T47D (cell line): ENCODE measurements around the gene ITPK1.

Experiments
- DNase-seq, 2 experiments: peaks; one replicate each; pipeline versions ENCODE4 v3.0.0 to v3.0.0-alpha.2; 2011 to 2012; ENCODE audit warnings: low read depth in 1 of 2, low spot score in 1 of 2
- JUND ChIP-seq: IDR thresholded peaks from 2 replicates; pipeline ENCODE4 v1.6.1; 2012; ENCODE audit warnings: low read depth
- in situ Hi-C: cut with HindIII; loops from 2 replicates; pipeline ENCODE4 v1.10.0; 2016; ENCODE audit warnings: low sequenced_read_pairs, low pct_unique_long_range_greater_than_20kb

The ITPK1 gene

DNA sequence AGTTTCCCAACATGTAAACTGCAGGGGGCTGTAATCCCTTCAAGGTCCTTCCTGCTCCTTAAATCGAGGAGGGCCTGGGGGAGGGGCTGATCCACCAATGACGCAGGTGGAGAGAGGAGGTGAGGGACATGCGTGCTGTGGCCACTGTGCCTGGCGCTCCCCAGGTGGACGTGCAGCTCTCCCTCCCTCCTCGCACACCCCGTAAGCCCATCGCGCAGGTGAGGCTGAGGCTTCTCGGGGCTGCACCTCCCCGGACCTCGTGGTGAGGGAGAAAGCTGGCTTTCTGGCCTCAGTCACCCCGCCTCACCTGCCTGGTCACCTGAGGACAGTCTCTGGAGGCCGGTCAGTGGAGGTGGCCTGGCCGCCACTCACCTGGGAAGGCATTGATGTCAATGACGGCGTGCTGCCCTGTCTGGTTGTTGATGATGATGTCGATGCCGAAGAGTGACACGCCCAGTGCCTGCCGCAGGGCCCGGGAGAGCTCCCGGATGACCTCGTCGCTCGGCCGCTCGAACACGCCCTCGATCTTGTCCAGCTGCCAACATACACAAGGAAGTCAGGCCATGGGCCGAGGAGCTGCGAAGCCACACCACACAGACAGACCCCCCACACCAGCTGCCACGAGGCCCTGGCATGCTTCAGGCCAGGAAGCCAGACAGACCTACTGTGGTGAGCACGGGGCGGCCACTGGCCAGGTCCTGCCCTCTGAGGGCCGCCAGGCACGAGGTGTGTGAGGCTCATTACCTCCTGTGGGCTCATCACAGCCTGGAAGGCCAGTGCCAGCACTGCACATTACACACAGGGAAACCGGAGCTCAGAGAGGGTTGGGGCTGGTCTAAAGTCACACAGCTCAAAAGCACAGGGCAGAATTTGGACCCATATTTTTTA is 169.5 kb downstream of the ITPK1 start:
- in situ Hi-C loops, result no loop called here
- no peak for TF ChIP-seq JUND
- peak in 1 of 2 experiments; percentile 90 for DNase-seq

DNA sequence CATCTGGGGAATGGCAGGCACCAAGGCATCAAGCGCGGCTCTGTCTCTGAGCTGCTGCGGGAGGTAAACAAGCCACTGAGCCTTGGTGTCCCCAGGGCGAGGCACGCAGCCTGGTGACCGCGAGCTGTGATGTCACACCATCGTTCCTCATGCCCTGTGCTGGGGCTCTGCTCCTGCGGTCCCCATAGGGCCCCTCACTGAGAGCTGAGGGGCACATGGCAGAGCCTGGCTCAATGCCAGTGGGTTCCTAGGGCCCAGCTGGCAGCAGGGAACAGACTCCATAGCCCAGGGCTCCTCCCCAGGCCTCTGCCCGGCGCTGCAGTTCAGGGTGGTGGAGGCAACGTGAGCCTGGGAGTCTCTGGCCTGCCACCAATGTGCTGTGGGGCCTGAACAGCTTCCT is 170.2 kb downstream of the ITPK1 start:
- TF ChIP-seq JUND, result no peak
- in situ Hi-C loops, result no loop called here
- no peak for DNase-seq

DNA sequence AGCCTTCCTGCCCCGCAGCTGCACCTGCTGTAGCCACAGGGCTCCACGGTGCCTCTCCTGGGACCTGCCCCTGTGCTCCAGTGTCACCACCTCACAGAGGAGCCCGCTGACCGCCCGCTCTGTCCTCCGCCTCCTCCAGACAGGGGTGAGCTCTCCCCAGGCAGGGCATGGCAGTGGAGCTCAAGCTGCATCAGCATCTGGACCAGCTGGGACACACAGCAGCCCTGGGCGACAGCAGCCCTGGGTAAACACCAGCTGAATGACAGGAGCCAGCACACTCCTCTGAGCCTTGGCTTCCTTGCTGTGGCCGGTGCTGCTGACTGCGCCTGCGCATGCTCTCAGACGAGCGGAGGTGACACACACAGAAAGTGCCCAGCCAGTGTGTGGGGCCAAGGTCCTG is 170.7 kb downstream of the ITPK1 start:
- in situ Hi-C loops, result no loop called here
- DNase-seq, result no peak
- TF ChIP-seq JUND, result no peak

- in situ Hi-C loops, result no loop called here
- no peak for DNase-seq
- TF ChIP-seq JUND, result no peak
These were observed 171.7 kb downstream of the ITPK1 start for GRCh38 chr14:92943855-92944570.

DNA sequence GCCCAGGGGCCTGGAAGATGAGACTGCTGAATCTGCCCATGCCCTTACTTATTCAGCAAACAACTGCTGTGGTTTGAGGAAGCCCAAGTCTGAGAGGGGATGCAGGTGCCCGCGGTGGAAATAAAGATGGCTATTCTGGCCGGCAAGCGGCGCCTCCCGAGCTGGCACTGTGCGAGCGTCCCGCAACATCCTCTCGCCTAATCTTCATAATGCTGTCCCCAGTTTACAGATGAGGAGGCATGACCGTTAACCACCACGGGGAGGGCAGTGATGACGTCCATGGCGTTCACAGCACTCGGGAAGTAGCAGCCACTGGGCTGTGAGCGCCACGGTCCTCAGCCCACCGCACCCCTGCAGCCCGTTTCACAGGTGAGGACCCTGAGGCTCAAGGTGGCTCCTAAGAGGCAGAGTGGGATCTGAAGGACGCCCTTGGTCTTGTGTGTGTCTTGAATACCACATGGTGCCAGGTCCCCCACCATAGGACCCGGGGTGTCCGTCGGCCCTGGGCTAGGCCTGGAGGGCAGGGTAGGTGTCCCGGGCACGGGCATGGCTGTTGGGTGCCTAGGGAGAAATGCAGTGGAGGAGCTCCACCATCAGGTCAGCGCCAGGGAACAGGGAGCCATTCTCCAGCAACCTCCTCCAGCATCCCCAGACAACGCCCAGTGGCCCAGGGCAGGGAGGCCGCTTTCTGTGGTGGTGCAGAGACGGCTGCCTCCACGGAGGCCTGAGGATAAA is 172.6 kb downstream of the ITPK1 start:
- in situ Hi-C loops, result no loop called here
- DNase-seq, result no peak
- no peak for TF ChIP-seq JUND

- in situ Hi-C loops, result no loop called here
- TF ChIP-seq JUND, result no peak
- DNase-seq, result no peak
These were observed 173.1 kb downstream of the ITPK1 start for GRCh38 chr14:92942576-92942975.

DNA sequence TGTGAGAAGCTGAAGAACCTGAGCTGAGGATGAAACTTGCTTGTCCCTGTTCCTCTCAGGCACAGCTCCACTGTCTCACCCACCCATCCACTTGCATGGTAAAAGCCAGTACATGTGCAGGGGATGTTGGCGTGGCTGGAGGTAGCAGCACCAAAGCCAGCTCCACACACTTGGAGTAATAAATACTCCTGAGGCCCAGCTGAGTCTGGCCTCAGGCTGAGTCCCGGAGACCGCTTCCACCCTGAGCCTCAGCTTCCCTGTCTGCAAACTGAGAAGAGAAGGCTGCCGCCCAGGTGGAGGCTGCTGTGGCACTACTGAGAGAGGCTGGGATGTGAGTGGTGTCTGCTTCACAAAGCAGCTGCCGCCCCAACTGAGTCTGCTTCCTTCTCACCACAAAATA is 173.6 kb downstream of the ITPK1 start:
- no peak for DNase-seq
- in situ Hi-C loops, result no loop called here

GRCh38 chr14:92941531-92941930 is 174.2 kb downstream of the ITPK1 start:
- no peak for TF ChIP-seq JUND
- in situ Hi-C loops, result no loop called here
- no peak for DNase-seq

More for the DNA sequence above, 173.6 kb downstream of the ITPK1 start:
- TF ChIP-seq JUND, result no peak

- no peak for TF ChIP-seq JUND
- in situ Hi-C loops, result no loop called here
- DNase-seq, result no peak
These were observed 175.2 kb downstream of the ITPK1 start for GRCh38 chr14:92940543-92940942.

GRCh38 chr14:92939699-92940098 is 176.0 kb downstream of the ITPK1 start:
- no peak for TF ChIP-seq JUND
- in situ Hi-C loops, result no loop called here
- DNase-seq, result no peak

DNA sequence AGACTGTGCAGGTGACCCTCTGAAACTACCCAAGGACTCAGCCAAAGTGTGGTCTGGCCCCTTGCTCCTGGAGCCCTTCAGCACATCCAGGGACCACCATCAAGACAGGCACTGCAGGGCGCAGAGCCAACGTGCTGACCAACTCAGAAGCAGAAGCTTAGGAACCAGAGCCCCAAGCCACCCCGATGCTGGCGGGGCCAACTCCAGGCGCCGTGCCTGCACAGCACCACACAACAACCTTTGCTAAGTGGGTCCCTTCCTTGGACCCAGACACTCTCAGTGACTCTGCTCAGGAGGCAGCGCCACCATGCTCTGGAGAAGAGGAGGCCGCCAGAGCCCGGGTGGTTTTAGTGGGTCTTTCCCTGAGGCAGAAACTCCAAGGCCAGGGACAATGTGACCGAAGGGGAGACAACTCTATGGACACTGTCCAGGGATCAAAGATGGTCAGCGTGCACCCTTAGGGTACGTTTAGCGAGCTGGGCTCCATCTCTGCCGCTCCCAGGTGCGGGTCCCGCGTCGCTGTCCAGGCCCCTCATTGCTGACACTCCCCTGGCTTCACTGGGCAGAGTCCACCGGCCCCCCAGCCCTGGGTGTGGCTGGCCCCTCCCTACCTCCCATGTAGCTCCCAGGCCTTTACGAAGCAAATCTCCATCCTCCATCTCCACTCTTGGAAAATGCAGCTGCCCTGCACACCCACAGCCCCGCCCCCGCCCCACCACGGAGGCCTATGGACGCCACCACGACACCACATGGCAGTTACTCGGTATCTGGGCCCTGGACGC is 176.6 kb downstream of the ITPK1 start:
- no peak for DNase-seq
- in situ Hi-C loops, result no loop called here
- no peak for TF ChIP-seq JUND

DNA sequence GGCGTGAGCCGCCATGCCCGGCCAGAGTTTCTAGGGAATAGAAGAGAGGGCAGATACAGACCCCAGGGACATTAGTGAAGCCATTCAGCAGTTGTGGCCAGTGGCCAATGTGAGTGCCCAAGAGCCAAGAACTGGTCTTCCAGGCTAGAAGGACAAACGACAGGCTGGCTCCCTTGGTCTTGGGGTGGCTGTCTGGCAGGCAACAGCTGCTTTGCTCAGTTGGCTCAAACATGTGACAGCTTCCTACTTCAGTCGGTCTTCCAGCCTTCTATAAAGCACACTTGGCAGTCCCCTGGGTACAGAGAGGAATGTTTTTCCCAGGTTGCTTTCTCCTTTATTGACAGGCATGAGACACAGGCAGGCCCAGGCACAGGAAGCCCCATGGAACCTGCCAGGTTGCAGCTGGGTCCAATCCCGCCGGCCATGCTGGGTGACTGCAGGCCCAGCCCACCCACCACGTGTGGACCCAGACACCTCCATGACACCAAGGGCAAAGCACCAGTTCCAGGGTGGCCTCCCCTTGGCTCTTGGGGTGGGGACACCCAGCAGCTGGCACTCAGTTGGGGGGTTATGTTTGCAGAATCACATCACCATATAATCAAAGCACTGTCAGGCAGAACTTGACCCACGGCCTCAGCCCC is 177.4 kb downstream of the ITPK1 start:
- in situ Hi-C loops, result no loop called here
- no peak for TF ChIP-seq JUND
- no peak for DNase-seq
